CD4-positive, alpha-beta T cell treated with Interleukin-2 at 100 ng/mL for 4 hours (primary cell): Measurements from ENCODE around the gene SF3A2.
"Not testable (repeated sequence)": the region's sequence is repeated elsewhere in the genome, so short reads cannot be mapped to it uniquely, and the experiment has no call there.

Experiments used
- DNase-seq: peaks from one replicate; pipeline ENCODE4 v3.0.0-alpha.2; 2020; ENCODE audit warnings: low spot score

Gene SF3A2

GRCh38 chr19:2274931-2275535 lies 38.4 kb downstream of the SF3A2 start:
- no peak for DNase-seq

- DNase-seq, result no peak
Measured at GRCh38 chr19:2275588-2276428, 39.2 kb downstream of the SF3A2 start.

GRCh38 chr19:2276429-2276986 lies 39.9 kb downstream of the SF3A2 start:
- no peak for DNase-seq

- no peak for DNase-seq
Measured at GRCh38 chr19:2277138-2277537, 40.5 kb downstream of the SF3A2 start.

- DNase-seq, result no peak
Measured at GRCh38 chr19:2278459-2279158, 42.0 kb downstream of the SF3A2 start.

- DNase-seq, result no peak
Measured at GRCh38 chr19:2280633-2281264, 44.1 kb downstream of the SF3A2 start.

- DNase-seq, result not testable (repeated sequence)
Measured at GRCh38 chr19:2281265-2282061, 44.8 kb downstream of the SF3A2 start.

- DNase-seq, result peak; percentile 30
Measured at GRCh38 chr19:2282062-2282861, 45.6 kb downstream of the SF3A2 start, which contains the start of gene PEAK3. TSS of gene PEAK3 (minus strand) at chr19:2282175. CDS start at chr19:2280931, 1,244 bp downstream.

- DNase-seq, result no peak
Measured at GRCh38 chr19:2282862-2283237, 46.2 kb downstream of the SF3A2 start.

- no peak for DNase-seq
Measured at GRCh38 chr19:2283835-2284507, 47.3 kb downstream of the SF3A2 start.

GRCh38 chr19:2286402-2287140 lies 49.9 kb downstream of the SF3A2 start:
- no peak for DNase-seq

- no peak for DNase-seq
Measured at GRCh38 chr19:2287585-2288337, 51.1 kb downstream of the SF3A2 start.

- DNase-seq, result no peak
Measured at GRCh38 chr19:2288338-2288817, 51.8 kb downstream of the SF3A2 start.

- DNase-seq, result no peak
Measured at GRCh38 chr19:2288818-2289713, 52.4 kb downstream of the SF3A2 start.

- DNase-seq, result peak; percentile 48
Measured at GRCh38 chr19:2289714-2290435, 53.3 kb downstream of the SF3A2 start.

GRCh38 chr19:2290441-2291184 lies 54.0 kb downstream of the SF3A2 start:
- DNase-seq, result no peak
